PFSK-1 (cell line): ENCODE results near the gene BTBD9.

Source experiments
- FOXP2 ChIP-seq: optimal IDR thresholded peaks from 2 replicates; pipeline ENCODE3; 2011; ENCODE audit warnings: borderline replicate concordance, control low read depth, inconsistent platforms; ENCODE audit not compliant: insufficient read depth; ENCODE audit errors: extremely low read length, extremely low read depth
- POLR2AphosphoS5 ChIP-seq: IDR thresholded peaks from 2 replicates; pipeline ENCODE4 v1.6.1; 2012; ENCODE audit warnings: low read depth, mild to moderate bottlenecking, control low read depth, low read length, moderate library complexity
- SIN3A ChIP-seq: IDR thresholded peaks from 2 replicates; pipeline ENCODE4 v1.6.1; 2012; ENCODE audit warnings: mild to moderate bottlenecking, low read length, moderate library complexity, borderline replicate concordance; ENCODE audit not compliant: insufficient read depth
- TAF1 ChIP-seq: IDR thresholded peaks from 2 replicates; pipeline ENCODE4 v1.6.1; 2012; ENCODE audit warnings: low read length, control low read depth, borderline replicate concordance; ENCODE audit not compliant: insufficient read depth
- TF ChIP-seq, protein P1 (sequence below), 2 experiments: IDR thresholded peaks; 2 replicates each; pipeline versions ENCODE4 v1.6.1 to v1.8.0; 2011 to 2012; ENCODE audit warnings: low read depth in 2 of 2, low read length in 2 of 2, control low read depth in 1 of 2, inconsistent platforms in 1 of 2, mild to moderate bottlenecking in 1 of 2, moderate library complexity in 1 of 2; ENCODE audit not compliant: insufficient read depth in 1 of 2

Gene BTBD9

DNA sequence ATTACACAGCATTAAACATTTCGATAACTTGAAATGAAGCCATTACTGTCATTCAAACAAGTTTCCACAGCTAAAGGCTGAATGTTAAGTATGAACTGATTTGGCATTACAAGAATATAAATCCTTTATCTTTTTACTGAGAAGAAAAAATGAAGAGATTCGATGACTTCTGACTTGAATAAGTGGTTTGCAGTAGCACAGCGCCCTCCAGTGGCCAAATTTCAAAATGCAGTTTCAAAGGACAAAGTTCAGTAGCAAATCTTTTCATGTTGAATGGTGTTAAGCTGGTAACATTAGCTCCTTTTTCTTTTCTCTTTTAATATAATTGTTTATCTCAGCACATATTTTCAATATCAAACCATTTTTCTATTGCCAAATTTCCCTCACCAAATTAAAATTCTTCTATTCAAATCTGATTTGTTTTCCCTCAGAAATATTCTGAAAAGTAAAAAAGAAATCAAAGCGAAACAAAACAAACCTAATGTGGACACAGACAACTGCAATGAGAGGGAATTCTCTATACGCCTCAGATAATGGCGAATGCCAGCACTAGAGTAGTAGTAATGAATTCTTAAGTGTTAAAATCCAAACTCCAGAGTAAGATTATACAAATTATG, 145.7 kb downstream of the BTBD9 start:
- TF ChIP-seq FOXP2, result no peak
- no peak for TF ChIP-seq POLR2AphosphoS5

DNA sequence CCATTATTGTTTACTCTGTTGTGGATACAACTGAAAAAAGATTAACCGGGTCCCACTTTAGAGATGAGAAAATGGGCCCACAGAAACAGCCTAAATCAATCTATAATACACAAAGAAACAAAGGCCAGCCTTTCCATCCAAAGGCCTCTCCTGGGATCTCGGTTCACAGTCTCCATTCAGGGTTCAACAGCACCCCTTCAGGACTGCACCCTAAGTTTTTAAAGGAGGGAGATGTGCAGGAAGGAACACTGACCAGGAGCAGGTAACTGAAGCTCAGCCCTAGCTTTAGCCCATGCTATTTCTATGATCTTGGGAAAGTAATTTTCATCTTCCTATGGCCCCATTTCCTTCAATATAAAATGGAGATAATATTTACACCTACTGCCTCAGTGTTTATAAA, 147.7 kb downstream of the BTBD9 start:
- TF ChIP-seq POLR2AphosphoS5 (no peak), SIN3A (no peak), TAF1 (no peak), FOXP2 (no peak)
- TF ChIP-seq, protein P1, sequence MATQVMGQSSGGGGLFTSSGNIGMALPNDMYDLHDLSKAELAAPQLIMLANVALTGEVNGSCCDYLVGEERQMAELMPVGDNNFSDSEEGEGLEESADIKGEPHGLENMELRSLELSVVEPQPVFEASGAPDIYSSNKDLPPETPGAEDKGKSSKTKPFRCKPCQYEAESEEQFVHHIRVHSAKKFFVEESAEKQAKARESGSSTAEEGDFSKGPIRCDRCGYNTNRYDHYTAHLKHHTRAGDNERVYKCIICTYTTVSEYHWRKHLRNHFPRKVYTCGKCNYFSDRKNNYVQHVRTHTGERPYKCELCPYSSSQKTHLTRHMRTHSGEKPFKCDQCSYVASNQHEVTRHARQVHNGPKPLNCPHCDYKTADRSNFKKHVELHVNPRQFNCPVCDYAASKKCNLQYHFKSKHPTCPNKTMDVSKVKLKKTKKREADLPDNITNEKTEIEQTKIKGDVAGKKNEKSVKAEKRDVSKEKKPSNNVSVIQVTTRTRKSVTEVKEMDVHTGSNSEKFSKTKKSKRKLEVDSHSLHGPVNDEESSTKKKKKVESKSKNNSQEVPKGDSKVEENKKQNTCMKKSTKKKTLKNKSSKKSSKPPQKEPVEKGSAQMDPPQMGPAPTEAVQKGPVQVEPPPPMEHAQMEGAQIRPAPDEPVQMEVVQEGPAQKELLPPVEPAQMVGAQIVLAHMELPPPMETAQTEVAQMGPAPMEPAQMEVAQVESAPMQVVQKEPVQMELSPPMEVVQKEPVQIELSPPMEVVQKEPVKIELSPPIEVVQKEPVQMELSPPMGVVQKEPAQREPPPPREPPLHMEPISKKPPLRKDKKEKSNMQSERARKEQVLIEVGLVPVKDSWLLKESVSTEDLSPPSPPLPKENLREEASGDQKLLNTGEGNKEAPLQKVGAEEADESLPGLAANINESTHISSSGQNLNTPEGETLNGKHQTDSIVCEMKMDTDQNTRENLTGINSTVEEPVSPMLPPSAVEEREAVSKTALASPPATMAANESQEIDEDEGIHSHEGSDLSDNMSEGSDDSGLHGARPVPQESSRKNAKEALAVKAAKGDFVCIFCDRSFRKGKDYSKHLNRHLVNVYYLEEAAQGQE (IDR thresholded peaks at IDR 0.05; ENCODE audit: insufficient read depth in 1 of 2, low read depth in 2 of 2, low read length in 2 of 2), result no peak

DNA sequence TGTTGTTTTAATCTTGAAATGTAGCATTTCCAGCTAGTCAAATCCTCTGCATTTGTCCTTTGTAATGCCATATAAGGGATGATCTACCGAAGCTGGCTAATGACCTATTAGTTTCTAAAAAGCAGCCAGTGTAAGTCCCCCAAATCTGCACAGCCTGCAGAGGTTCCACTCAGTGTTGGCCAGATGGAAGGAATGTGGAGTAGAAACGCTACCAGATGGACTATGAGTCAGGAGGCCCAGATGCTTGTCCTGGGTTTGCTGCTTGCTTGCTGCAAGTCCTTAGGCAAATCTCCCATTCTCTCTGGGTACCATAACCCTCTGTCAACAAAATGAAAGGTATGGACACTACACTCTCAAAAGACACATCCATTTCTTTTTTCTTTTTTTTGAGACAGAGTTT, 149.8 kb downstream of the BTBD9 start:
- TF ChIP-seq SIN3A (no peak), FOXP2 (no peak), POLR2AphosphoS5 (no peak), TAF1 (no peak)
- TF ChIP-seq, protein P1 (IDR thresholded peaks at IDR 0.05; ENCODE audit: insufficient read depth in 1 of 2, low read depth in 2 of 2, low read length in 2 of 2), result no peak

DNA sequence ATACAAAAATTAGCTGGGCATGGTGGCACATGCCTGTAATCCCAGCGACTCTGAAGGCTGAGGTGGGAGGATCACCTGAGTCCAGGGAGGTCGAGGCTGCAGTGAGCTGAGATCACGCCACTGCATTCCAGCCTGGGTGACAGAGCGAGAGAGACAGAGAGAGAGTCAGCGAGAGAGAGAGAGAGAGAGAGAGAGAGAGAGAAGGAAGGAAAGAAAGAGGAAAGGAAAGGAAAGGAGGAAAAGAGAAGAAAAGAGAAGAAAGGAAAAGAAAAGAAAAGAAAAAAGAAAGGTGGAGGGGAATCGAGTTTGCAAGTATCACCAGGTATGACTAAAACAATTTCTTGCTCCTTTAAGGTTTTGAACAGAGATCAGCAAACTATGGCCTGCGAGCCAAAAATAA, 152.3 kb downstream of the BTBD9 start:
- TF ChIP-seq TAF1 (no peak), FOXP2 (no peak), POLR2AphosphoS5 (no peak), SIN3A (no peak)
- TF ChIP-seq, protein P1 (IDR thresholded peaks at IDR 0.05; ENCODE audit: insufficient read depth in 1 of 2, low read depth in 2 of 2, low read length in 2 of 2), result no peak

DNA sequence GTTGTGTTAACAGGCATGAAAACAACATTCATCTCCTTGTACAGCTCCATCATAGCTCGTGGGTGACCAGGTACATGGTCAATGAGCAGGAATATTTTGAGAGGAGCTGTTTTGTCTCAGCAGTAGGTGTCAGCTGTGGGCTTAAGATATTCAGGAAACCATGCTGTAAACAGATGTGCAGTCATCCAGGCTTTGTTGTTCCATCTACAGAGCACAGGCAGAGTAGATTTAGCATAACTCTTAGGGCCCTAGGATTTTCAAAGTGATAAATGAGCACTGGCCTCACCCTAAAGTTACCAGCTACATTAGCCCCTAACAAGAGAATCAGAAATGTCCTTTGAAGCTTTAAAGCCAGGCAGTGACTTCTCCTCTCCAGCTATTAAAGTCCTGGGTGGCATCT, 154.2 kb downstream of the BTBD9 start:
- no peak for TF ChIP-seq POLR2AphosphoS5
- TF ChIP-seq, protein P1 (IDR thresholded peaks at IDR 0.05; ENCODE audit: insufficient read depth in 1 of 2, low read depth in 2 of 2, low read length in 2 of 2), result no peak
- no peak for TF ChIP-seq TAF1
- TF ChIP-seq FOXP2, result no peak
- no peak for TF ChIP-seq SIN3A
